Aorta (tissue), 5 donors: ENCODE data around the gene CRCP. TPM values are rescaled to one million over a fixed set of nuclear protein-coding genes. Genes with fewer than 3 reads are reported as not detected.
A peak's percentile ranks its signal among the peaks of the same experiment; 100 is the strongest.

Source experiments
- ATAC-seq: fragments of 200-7000 bp; cut with Tn5 transposase; one replicate; pipeline ENCODE4 v1.9.1; 2022; ENCODE audit warnings: moderate library complexity; ENCODE audit not compliant: low FRiP score
- DNase-seq, 2 donors: peaks; one replicate each; pipeline ENCODE4 v3.0.0-alpha.2; 2020
- H3K27ac ChIP-seq, 2 donors: one replicate each; pipeline ENCODE4 v1.5.1; 2013; ENCODE audit warnings: low read length in 2 of 2, mild to moderate bottlenecking in 2 of 2, moderate library complexity in 2 of 2, control low read depth in 1 of 2, inconsistent platforms in 1 of 2, low read depth in 1 of 2
- H3K27me3 ChIP-seq, 2 donors: one replicate each; pipeline ENCODE4 v1.6.1; 2013; ENCODE audit warnings: control low read depth in 1 of 2, low read length in 1 of 2, mild to moderate bottlenecking in 1 of 2, moderate library complexity in 1 of 2; ENCODE audit not compliant: insufficient read depth in 2 of 2, control insufficient read depth in 1 of 2
- H3K36me3 ChIP-seq, 2 donors: one replicate each; pipeline ENCODE4 v1.6.1; 2013; ENCODE audit warnings: control low read depth in 1 of 2, low read length in 1 of 2, mild to moderate bottlenecking in 1 of 2; ENCODE audit not compliant: insufficient read depth in 2 of 2, control insufficient read depth in 1 of 2
- H3K4me1 ChIP-seq, 2 donors: one replicate each; pipeline ENCODE4 v1.6.1; 2013; ENCODE audit warnings: low read length in 2 of 2, control low read depth in 1 of 2, mild to moderate bottlenecking in 1 of 2, moderate library complexity in 1 of 2; ENCODE audit not compliant: insufficient read depth in 2 of 2, control insufficient read depth in 1 of 2
- H3K4me3 ChIP-seq, 2 donors: one replicate each; pipeline ENCODE4 v1.5.1; 2013; ENCODE audit warnings: low read length in 2 of 2, control low read depth in 1 of 2, mild to moderate bottlenecking in 1 of 2
- H3K9me3 ChIP-seq: one replicate; pipeline ENCODE4 v1.6.1; 2013; ENCODE audit warnings: mild to moderate bottlenecking, low read length; ENCODE audit not compliant: control insufficient read depth
- WGBS, 2 donors: extraction: QIAGEN DNeasy Blood & Tissue Kit; methylation state at CpG; one replicate each; pipeline ENCODE4 v1.1.7; 2013; 5-methylcytosine and 5-hydroxymethylcytosine counted together
- intact Hi-C, 2 donors: fragments of 100-400 bp; cut with DNase I; formaldehyde crosslinking; loops; one replicate each; pipeline versions ENCODE4 v1.14.2 to v1.15.0; 2022
- polyA plus RNA-seq, 2 donors: library from polyadenylated mRNA; stranded (reverse); fragments of 200-250 nt; gene quantifications; one replicate each; pipeline ENCODE4 v1.2.3, GENCODE V29; 2013
- total RNA-seq, 2 donors: library from RNA; stranded (reverse); fragmentation: NEBNext Ultra II Directional; extraction: Animal tissue kit (Norgen Biotek cat#: 25700); gene quantifications; one replicate each; pipeline ENCODE4 v1.2.1, GENCODE V29; 2021
- donor health status: healthy with polysubstance abuse.
- donor health status: Bipolar disorder and iron deficiency.
- donor health status: DM: no; HTN: no; CAD: no.
- donor health status: DM: no; HTN: no; CAD: no.
- donor health status: DM: yes; HTN: yes; CAD: no.

Gene CRCP
- total and polyA plus RNA-seq, 4 donors = 16.8 to 29.5 (median 25.4) TPM

DNA sequence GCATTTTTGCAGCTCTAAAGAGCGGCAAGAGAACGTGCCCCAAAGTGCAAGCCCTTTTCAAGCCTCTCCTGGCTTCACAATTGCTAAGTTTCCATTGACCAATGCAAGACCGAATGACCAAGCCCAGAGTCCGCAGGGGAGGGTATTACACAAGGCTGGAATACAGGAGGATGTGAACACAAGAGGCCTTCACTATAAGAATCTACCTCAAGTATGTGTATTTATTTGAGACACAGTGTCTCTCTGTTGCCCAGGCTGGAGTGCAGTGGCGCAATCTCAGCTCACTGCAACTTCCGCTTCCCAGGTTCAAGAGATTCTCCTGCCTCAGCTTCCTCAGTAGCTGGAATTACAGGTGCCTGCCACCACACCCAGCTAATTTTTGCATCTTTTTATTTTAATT, 68.3 kb downstream of the CRCP start:
- ATAC-seq (no peak), DNase-seq (no peak)
- Histone ChIP-seq H3K36me3 (no peaks in the 10 kb centered on the region), H3K4me3 (no peak overlapping the region), H3K27ac (no peak overlapping the region), H3K27me3 (no peaks in the 10 kb centered on the region), H3K4me1 (no peaks in the 10 kb centered on the region), H3K9me3 (peaks cover 2% of the 10 kb centered on the region)
- WGBS, 2 donors = 98% methylated on average over 6 of the region's 6 CpGs
- intact Hi-C loops = no loop called here

DNA sequence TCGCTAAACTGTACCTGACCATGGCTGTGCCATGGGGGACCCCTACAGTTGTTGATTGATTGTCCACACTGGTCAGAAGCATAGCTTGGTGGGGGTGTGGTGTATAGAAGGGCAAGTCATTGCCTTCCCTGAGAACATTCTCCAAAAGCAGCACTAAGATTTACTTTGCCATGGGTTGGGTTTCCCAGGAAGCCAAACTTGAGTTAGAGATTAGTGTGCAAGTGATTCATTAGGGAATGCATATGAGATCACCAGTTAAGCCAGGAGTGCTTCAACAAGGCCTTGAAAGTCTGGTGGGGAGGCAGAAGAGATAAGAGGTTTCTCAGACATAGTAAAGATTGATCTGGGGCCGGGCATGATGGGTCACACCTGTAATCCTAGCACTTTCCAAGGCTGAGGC, 69.1 kb downstream of the CRCP start:
- no peak for ATAC-seq
- Histone ChIP-seq H3K27ac (no peak overlapping the region), H3K9me3 (no peaks in the 10 kb centered on the region), H3K27me3 (no peaks in the 10 kb centered on the region), H3K36me3 (no peaks in the 10 kb centered on the region), H3K4me3 (no peak overlapping the region), H3K4me1 (no peaks in the 10 kb centered on the region)
- intact Hi-C loops = no loop called here
- DNase-seq = no peak
- WGBS, 2 donors = 76 to 81% methylated on average over 2 of the region's 2 CpGs

DNA sequence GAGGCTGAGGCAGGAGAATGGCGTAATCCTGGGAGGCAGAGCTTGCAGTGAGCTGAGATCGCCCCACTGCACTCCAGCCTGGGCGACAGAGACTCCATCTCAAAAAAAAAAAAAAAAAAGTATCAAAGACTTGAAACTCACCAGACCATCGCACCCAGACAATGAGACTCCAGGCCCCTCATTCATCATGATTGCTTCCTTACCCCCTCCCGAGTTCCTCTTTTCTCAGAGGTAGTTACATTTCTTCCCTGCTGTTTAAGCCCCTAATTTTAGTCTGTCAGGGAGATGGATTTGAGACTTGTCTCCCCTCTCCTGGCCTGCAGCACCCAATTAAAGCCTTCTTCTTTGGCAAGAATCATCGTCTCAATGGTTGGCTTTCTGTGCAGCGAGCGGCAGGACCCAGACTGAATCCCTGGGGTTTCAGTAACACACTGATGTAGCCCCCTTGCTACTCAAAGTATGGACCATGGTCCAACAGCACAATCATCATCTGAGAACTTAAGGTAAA, 71.1 kb downstream of the CRCP start:
- no peak for DNase-seq
- Histone ChIP-seq H3K4me3 (no peak overlapping the region), H3K27ac (no peak overlapping the region), H3K36me3 (no peaks in the 10 kb centered on the region), H3K27me3 (no peaks in the 10 kb centered on the region), H3K4me1 (no peaks in the 10 kb centered on the region), H3K9me3 (no peaks in the 10 kb centered on the region)
- ATAC-seq = no peak
- WGBS, 2 donors = 93 to 94% methylated on average over 8 of the region's 8 CpGs
- intact Hi-C loops = no loop called here

DNA sequence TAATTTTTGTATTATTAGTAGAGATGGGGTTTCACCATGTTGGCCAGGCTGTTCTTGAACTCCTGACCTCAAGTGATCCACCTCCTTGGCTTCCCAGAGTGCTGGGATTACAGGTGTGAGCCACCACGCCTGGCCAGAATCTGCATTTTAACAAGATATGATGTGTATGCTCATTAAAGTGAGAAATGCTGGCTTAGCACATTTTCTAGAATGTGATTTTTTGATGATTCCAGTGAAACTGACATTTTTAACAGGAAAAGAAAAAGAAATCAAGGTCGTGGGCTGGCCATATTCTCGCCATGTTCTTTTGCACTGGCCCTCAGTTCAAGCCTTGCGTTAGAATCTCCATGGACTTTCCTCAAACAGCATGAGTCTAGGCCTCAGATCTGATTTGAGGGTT, 72.3 kb downstream of the CRCP start:
- no peak overlapping the region for H3K4me3 ChIP-seq
- no peak overlapping the region for H3K27ac ChIP-seq
- 94 to 95% methylated on average over 4 of the region's 4 CpGs for WGBS, 2 donors
- DNase-seq (no peak), ATAC-seq (no peak)
- H3K27me3 ChIP-seq = no peaks in the 10 kb centered on the region
- H3K4me1 ChIP-seq = no peaks in the 10 kb centered on the region
- no peaks in the 10 kb centered on the region for H3K36me3 ChIP-seq
- no peaks in the 10 kb centered on the region for H3K9me3 ChIP-seq
- intact Hi-C loops = no loop called here

DNA sequence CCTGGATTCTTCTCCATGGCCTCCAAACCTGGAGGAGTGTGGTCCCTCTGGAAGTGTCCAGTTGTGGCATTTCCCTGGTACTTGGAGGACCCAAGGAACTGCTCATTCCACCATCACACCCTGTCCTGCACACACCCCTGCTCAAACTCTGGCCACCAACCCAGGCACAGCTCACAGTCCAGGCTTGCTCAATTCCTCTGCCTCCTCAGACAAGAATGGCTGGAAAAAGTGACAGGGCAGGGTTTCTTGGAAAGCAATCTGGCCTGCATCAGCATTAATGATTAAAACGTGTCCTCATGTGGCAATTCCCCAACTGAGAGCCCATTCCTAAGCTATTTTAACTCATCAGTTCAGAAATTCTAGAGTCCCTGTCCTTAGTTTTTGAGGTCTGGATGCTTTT, 73.3 kb downstream of the CRCP start:
- ATAC-seq = peak; percentile 90
- WGBS, 2 donors = 16 to 29% methylated on average over 1 of the region's 1 CpG
- intact Hi-C loops = no loop called here

DNA sequence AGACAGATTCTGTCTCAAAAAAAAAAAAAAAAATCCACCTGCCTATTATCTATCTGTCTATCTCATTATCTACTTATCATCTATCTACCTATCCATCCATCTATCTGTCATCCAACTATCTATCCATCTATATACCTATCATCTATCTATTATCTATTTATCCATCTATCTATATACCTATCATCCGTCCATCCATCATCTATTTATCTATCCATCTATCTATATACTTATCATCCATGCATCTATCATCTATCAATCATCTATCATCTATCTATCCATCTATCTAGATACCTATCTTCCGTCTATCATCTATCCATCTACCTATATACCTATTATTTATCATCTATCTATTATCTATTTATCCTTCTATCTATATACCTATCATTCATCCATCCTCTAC, 74.0 kb downstream of the CRCP start:
- Histone ChIP-seq H3K36me3 (no peaks in the 10 kb centered on the region), H3K4me3 (no peak overlapping the region), H3K27me3 (no peaks in the 10 kb centered on the region), H3K27ac (no peak overlapping the region), H3K4me1 (no peaks in the 10 kb centered on the region), H3K9me3 (no peaks in the 10 kb centered on the region)
- DNase-seq (no peak), ATAC-seq (no peak)
- intact Hi-C loops = no loop called here
- WGBS, 2 donors = 93% methylated on average over 2 of the region's 2 CpGs

More for the DNA sequence above, 73.3 kb downstream of the CRCP start:
- Histone ChIP-seq H3K27ac (no peak overlapping the region), H3K36me3 (no peaks in the 10 kb centered on the region), H3K4me3 (no peak overlapping the region), H3K9me3 (no peaks in the 10 kb centered on the region), H3K27me3 (no peaks in the 10 kb centered on the region), H3K4me1 (no peaks in the 10 kb centered on the region)
- DNase-seq = peak; percentile 75 to 80

DNA sequence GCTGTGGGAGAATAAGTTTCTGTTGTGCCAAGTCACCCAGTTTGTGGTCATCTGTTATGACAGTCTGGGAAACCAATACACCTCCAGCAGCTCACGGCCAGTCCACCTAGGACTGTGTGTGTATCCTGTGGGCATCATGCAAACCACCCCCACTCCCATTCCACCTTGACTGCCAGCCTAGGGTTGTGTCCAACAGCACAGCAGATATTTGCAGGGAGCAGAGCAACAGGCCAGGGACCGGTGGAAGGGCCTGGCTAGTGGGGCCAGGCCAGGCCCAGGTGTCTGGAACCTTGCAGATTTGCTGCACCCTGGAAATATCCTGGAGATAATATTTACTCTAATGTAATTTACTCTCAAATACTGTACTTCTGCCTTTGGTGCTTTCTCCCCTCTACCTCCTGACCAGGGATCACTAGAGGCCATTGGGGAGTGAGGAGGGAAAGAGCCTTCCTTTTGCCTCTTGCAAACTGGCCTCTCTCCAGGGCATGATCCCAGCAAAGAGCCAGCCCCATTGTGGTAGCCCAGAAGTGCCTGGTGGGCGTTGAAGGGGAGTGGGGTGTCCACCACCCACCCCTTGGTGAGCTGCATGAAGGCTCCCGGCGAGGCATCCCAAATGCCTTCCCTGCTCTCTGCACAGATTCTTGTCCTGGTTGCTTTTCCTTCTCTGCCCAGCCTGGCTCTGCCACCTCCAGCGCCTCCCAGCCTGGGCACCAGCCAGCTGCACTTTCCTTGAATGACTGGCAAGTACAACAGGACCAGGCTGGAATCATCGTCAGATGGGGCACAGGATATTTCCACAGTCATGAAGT, 75.3 kb downstream of the CRCP start:
- no peak overlapping the region for H3K27ac ChIP-seq
- no peaks in the 10 kb centered on the region for H3K4me1 ChIP-seq
- H3K27me3 ChIP-seq = no peaks in the 10 kb centered on the region
- 65 to 74% methylated on average over 7 of the region's 7 CpGs for WGBS, 2 donors
- DNase-seq (peak in 1 of 2 donors; percentile 32), ATAC-seq (no peak)
- no peak overlapping the region for H3K4me3 ChIP-seq
- intact Hi-C loops = no loop called here
- no peaks in the 10 kb centered on the region for H3K36me3 ChIP-seq
- no peaks in the 10 kb centered on the region for H3K9me3 ChIP-seq

DNA sequence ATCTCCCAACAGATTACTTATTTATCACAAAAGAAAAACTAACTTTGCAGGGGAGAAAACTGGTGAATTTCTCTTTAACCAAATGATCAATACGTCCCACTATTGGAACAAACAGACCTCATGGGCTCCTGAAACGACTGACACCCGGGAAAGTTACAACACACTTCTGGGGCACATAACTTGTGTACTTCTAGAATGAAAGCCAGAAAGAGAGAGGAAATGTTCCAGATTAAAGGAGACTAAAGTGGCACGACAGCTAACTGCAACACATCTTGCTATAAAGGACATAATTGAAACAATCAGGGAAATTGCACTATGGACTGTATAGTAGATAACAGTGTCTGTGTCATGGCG, 75.8 kb downstream of the CRCP start:
- no peak for DNase-seq
- WGBS, 2 donors = 59 to 62% methylated on average over 5 of the region's 5 CpGs
- Histone ChIP-seq H3K4me1 (no peaks in the 10 kb centered on the region), H3K36me3 (no peaks in the 10 kb centered on the region), H3K27me3 (no peaks in the 10 kb centered on the region), H3K9me3 (no peaks in the 10 kb centered on the region), H3K27ac (no peak overlapping the region), H3K4me3 (no peak overlapping the region)
- intact Hi-C loops = no loop called here
- no peak for ATAC-seq

DNA sequence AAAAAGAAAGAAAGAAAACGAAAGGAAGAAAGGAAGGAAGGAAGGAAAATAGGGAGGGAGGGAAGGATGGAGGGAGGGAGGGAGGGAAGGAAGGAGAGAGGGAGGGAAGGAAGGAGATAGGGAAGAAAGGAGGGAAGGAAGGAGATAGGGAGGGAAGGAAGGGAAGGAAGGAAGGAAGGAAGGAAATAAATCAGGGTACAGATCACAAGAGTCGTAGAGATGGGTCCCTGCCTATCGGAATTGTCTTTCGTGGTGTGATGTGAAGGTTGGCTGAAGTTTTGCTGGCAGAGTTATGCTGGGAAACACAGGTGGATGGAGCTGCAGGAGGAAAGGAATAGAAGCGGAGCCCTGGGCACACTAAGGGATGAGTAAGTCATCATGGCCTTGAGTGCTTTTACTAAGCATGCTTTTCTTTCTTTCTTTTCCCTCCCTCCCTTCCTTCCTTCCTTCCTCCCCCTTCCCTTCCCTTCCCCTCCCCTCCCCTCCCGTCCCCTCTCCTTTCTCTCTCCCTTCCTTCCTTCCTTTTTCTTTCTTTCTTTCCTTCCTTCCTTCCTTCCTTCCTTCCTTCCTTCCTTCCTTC, 78.6 kb downstream of the CRCP start:
- Histone ChIP-seq H3K27me3 (no peaks in the 10 kb centered on the region), H3K4me3 (no peak overlapping the region), H3K27ac (no peak overlapping the region), H3K9me3 (no peaks in the 10 kb centered on the region), H3K4me1 (no peaks in the 10 kb centered on the region), H3K36me3 (no peaks in the 10 kb centered on the region)
- DNase-seq = peak in 1 of 2 donors; percentile 6
- WGBS, 2 donors = 75% methylated on average over 6 of the region's 6 CpGs
- intact Hi-C loops = no loop called here
- ATAC-seq = no peak
